Activated CD4-positive, alpha-beta T cell treated with anti-CD3 and anti-CD28 coated beads, Interleukin-2, amount 10 ng/mL, durations not matched to agents 7 days and 5 days (primary cell): ENCODE measurements around the gene JAKMIP1. TPM values are rescaled to one million over a fixed set of nuclear protein-coding genes. Genes with fewer than 3 reads are reported as not detected.
"Not testable (repeated sequence)": the region's sequence is repeated elsewhere in the genome, so short reads cannot be mapped to it uniquely, and the experiment has no call there.

ENCODE experiments used
- CTCF ChIA-PET: fragments of 350-600 bp; sonication (Branson Sonifier 250); formaldehyde crosslinking; loops from one replicate; lab custom pipeline; 2021; ENCODE audit warnings: antibody characterized with exemption; lab: Charles Lee
- POLR2A ChIA-PET: fragments of 350-600 bp; sonication (Branson Sonifier 250); formaldehyde crosslinking; loops from one replicate; lab custom pipeline; 2021; ENCODE audit warnings: antibody characterized with exemption; lab: Charles Lee
- DNase-seq: peaks from one replicate; pipeline ENCODE4 v3.0.0-alpha.2; 2020
- H3K27ac Mint-ChIP-seq: one replicate; pipeline ENCODE4 v1.8.0; 2021; ENCODE audit warnings: mild to moderate bottlenecking, moderate library complexity, mixed read lengths
- H3K27me3 Mint-ChIP-seq: one replicate; pipeline ENCODE4 v1.8.0; 2021; ENCODE audit warnings: mixed read lengths
- H3K36me3 Mint-ChIP-seq: one replicate; pipeline ENCODE4 v1.8.0; 2021; ENCODE audit warnings: low read depth, mixed read lengths
- H3K4me1 Mint-ChIP-seq: one replicate; pipeline ENCODE4 v1.8.0; 2021; ENCODE audit warnings: mixed read lengths
- H3K4me3 Mint-ChIP-seq: one replicate; pipeline ENCODE4 v1.8.0; 2021; ENCODE audit warnings: mild to moderate bottlenecking, moderate library complexity, mixed read lengths
- H3K9me3 Mint-ChIP-seq: one replicate; pipeline ENCODE4 v1.8.0; 2021; ENCODE audit warnings: mixed read lengths
- total RNA-seq, 2 experiments: library from RNA; stranded (reverse); gene quantifications; one replicate each; pipeline ENCODE4 v1.2.3, GENCODE V29; 2021

Gene JAKMIP1
- total RNA-seq, 2 experiments from 2014 or later, result 9.6 to 10.9 TPM

- ChIA-PET POLR2A (no interaction called here), CTCF (no interaction called here)
- H3K27ac Mint-ChIP-seq, result no peak overlapping the region
- DNase-seq, result no peak
- H3K9me3 Mint-ChIP-seq, result no peaks in the 10 kb centered on the region
- H3K27me3 Mint-ChIP-seq, result no peaks in the 10 kb centered on the region
- no peaks in the 10 kb centered on the region for H3K36me3 Mint-ChIP-seq
- H3K4me3 Mint-ChIP-seq, result no peak overlapping the region
- H3K4me1 Mint-ChIP-seq, result no peaks in the 10 kb centered on the region
These were observed 183.3 kb downstream of the JAKMIP1 start for GRCh38 chr4:6017030-6017429.

GRCh38 chr4:6013564-6013963 lies 186.8 kb downstream of the JAKMIP1 start:
- Mint-ChIP-seq H3K4me3 (no peak overlapping the region), H3K4me1 (no peaks in the 10 kb centered on the region), H3K36me3 (no peaks in the 10 kb centered on the region), H3K27ac (no peak overlapping the region), H3K9me3 (no peaks in the 10 kb centered on the region), H3K27me3 (peaks cover 2% of the 10 kb centered on the region)
- ChIA-PET POLR2A (no interaction called here), CTCF (interaction anchor here (1.2 kb wide), 1 partner anchor 11 kb away, joined by 3 read pairs; no protein-coding TSS in a partner anchor)
- no peak for DNase-seq

DNA sequence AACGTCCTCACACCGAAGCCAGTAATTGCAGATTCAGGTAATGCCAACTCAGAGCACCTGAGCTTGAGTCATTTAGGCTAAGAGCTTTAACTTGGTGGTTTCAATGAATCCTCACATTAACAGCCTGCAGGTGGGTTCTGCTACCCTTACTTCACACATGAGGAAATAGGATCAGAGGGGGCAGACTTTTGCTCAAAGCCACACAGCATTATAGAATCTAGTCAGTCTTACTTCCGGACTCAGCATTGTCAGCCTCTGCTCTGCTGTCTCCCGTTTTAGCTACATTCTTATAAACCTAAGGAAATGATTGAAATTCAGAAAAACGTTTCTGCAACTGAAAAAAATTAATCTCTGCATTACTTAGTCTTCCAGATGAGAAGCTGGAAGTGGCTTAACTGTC lies 188.1 kb downstream of the JAKMIP1 start:
- Mint-ChIP-seq H3K9me3 (no peaks in the 10 kb centered on the region), H3K27ac (no peak overlapping the region), H3K36me3 (no peaks in the 10 kb centered on the region), H3K4me3 (no peak overlapping the region), H3K4me1 (no peaks in the 10 kb centered on the region), H3K27me3 (peaks cover 5% of the 10 kb centered on the region)
- DNase-seq, result no peak
- ChIA-PET POLR2A (no interaction called here), CTCF (interaction anchor here (0.9 to 1.6 kb wide), 3 partner anchors 14 to 535 kb away, joined by 3 to 4 read pairs (median 3); no protein-coding TSS in a partner anchor)

DNA sequence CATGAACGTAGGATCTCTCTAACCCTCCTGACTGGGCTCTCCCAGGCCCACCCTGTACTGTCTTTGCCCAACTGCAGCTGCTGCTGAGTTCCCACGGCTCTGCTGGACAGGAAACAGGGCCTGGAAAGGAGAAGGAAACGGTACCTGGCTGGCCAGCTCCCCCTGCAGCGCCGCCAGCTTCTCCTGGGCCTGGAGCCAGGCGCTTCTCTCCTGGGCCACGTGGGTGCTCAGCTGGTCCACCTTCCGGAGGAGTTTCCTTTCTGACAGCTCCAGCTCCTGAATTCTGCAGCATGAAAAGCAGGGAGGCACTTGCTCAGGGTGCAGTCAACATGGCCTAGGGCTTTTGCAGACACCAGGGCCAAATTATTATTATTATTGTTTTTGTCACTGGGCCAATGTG lies 188.7 kb downstream of the JAKMIP1 start:
- CTCF ChIA-PET, result interaction anchor here (0.9 to 1.6 kb wide), 3 partner anchors 13 to 535 kb away, joined by 3 to 4 read pairs (median 3); no protein-coding TSS in a partner anchor
- Mint-ChIP-seq H3K4me3 (no peak overlapping the region), H3K27me3 (peaks cover 9% of the 10 kb centered on the region), H3K36me3 (no peaks in the 10 kb centered on the region), H3K4me1 (no peaks in the 10 kb centered on the region), H3K9me3 (no peaks in the 10 kb centered on the region), H3K27ac (no peak overlapping the region)
- POLR2A ChIA-PET, result no interaction called here
- DNase-seq, result no peak

DNA sequence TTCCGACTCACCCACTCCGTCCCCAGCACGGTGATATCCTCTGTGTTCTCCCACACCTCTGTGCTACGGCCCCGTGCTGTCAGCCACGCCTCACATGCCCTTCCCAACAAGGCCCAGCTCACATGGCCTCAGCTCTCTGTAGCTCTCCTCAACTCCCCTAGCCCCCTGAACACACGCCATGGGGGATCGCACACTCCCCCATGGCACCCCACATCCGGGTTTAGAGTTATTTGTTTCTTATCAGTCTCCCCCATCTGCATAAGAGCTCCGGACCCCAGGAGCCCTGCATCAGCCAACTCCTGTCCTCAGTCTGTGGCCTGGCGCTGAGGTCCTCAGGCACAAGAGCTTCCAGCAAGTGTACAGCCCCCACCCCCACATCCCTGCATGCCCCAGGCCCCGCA lies 189.1 kb downstream of the JAKMIP1 start:
- peaks cover 9% of the 10 kb centered on the region for H3K27me3 Mint-ChIP-seq
- H3K4me3 Mint-ChIP-seq, result no peak overlapping the region
- ChIA-PET POLR2A (no interaction called here), CTCF (interaction anchor here (0.5 to 1.6 kb wide), 3 partner anchors 13 to 18 kb away, joined by 3 to 4 read pairs (median 4); no protein-coding TSS in a partner anchor)
- DNase-seq, result no peak
- H3K4me1 Mint-ChIP-seq, result no peaks in the 10 kb centered on the region
- H3K9me3 Mint-ChIP-seq, result no peaks in the 10 kb centered on the region
- no peak overlapping the region for H3K27ac Mint-ChIP-seq
- H3K36me3 Mint-ChIP-seq, result no peaks in the 10 kb centered on the region

- DNase-seq, result no peak
- ChIA-PET POLR2A (no interaction called here), CTCF (interaction anchor here (0.5 to 1.6 kb wide), 3 partner anchors 12 to 18 kb away, joined by 3 to 4 read pairs (median 4); no protein-coding TSS in a partner anchor)
- H3K36me3 Mint-ChIP-seq, result no peaks in the 10 kb centered on the region
- no peak overlapping the region for H3K27ac Mint-ChIP-seq
- no peaks in the 10 kb centered on the region for H3K4me1 Mint-ChIP-seq
- peaks cover 9% of the 10 kb centered on the region for H3K27me3 Mint-ChIP-seq
- H3K4me3 Mint-ChIP-seq, result no peak overlapping the region
- H3K9me3 Mint-ChIP-seq, result no peaks in the 10 kb centered on the region
These were observed 189.6 kb downstream of the JAKMIP1 start for GRCh38 chr4:6010789-6011188.

GRCh38 chr4:6009452-6009851 lies 190.9 kb downstream of the JAKMIP1 start:
- Mint-ChIP-seq H3K27me3 (peaks cover 9% of the 10 kb centered on the region), H3K4me1 (no peaks in the 10 kb centered on the region), H3K9me3 (no peaks in the 10 kb centered on the region), H3K27ac (no peak overlapping the region), H3K36me3 (no peaks in the 10 kb centered on the region), H3K4me3 (no peak overlapping the region)
- ChIA-PET POLR2A (no interaction called here), CTCF (interaction anchor here (1.1 kb wide), 1 partner anchor 10 kb away, joined by 3 read pairs; no protein-coding TSS in a partner anchor)
- DNase-seq, result no peak

GRCh38 chr4:6008766-6009385 lies 191.5 kb downstream of the JAKMIP1 start:
- CTCF ChIA-PET, result interaction anchor here (1.1 kb wide), 1 partner anchor 9 kb away, joined by 3 read pairs; no protein-coding TSS in a partner anchor
- POLR2A ChIA-PET, result no interaction called here
- Mint-ChIP-seq H3K4me3 (no peak overlapping the region), H3K27ac (no peak overlapping the region), H3K9me3 (no peaks in the 10 kb centered on the region), H3K27me3 (peaks cover 9% of the 10 kb centered on the region), H3K4me1 (no peaks in the 10 kb centered on the region), H3K36me3 (no peaks in the 10 kb centered on the region)
- DNase-seq, result no peak

DNA sequence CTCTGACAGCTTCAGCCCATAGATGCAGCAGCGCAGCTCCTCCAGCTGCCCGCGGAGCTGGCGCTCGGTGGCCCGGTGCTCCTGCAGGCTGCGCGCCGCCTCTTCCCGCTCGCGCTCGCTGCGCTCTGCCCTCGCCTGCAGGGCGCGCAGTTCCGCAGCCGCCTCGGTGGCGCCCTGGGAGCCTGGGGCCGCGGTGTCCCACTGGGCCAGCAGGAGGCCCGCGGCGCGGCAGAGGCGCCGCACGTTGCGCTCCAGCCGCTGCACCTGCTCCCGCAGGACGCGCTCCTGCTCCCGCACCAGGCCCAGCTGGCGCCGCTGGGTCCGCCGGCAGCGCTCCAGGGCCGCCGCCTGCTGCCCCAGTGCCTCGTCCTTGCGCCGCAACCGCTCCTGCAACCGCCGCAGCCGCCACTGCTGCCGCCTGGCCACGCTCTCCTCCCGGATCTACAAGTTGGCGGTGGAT lies 192.2 kb downstream of the JAKMIP1 start:
- POLR2A ChIA-PET, result no interaction called here
- Mint-ChIP-seq H3K9me3 (no peaks in the 10 kb centered on the region), H3K27ac (no peak overlapping the region), H3K27me3 (peaks cover 9% of the 10 kb centered on the region), H3K4me3 (no peak overlapping the region), H3K4me1 (no peaks in the 10 kb centered on the region), H3K36me3 (no peaks in the 10 kb centered on the region)
- DNase-seq, result no peak
- CTCF ChIA-PET, result no interaction called here

DNA sequence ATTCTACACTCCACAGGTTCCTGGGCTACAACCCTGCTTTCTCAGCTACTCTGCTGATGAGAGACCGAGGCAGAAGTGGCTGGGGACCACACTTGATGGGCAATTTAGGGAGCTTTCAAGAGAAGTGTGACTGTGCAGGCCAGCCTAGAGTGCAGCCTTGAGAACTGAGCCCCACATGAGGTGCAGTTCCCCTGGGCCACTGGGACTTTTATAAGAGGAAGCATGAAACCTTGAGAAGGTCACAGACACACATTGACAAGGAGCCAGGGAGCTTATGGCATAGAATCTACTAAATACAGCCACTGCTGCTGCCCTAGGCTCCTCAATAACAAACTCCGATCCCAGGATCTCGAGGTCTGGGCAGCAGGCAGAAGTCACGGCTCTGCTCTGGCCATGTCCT lies 195.2 kb downstream of the JAKMIP1 start:
- CTCF ChIA-PET, result no interaction called here

GRCh38 chr4:6003485-6003884 lies 196.9 kb downstream of the JAKMIP1 start:
- CTCF ChIA-PET, H3K27ac Mint-ChIP-seq, H3K27me3 Mint-ChIP-seq, H3K36me3 Mint-ChIP-seq, DNase-seq, H3K9me3 Mint-ChIP-seq, H3K4me1 Mint-ChIP-seq, POLR2A ChIA-PET, H3K4me3 Mint-ChIP-seq: not testable (repeated sequence)

More for the DNA sequence above, 195.2 kb downstream of the JAKMIP1 start:
- no peaks in the 10 kb centered on the region for H3K36me3 Mint-ChIP-seq
- no peak overlapping the region for H3K4me3 Mint-ChIP-seq
- H3K27ac Mint-ChIP-seq, result no peak overlapping the region
- H3K9me3 Mint-ChIP-seq, result no peaks in the 10 kb centered on the region
- H3K27me3 Mint-ChIP-seq, result peaks cover 9% of the 10 kb centered on the region
- POLR2A ChIA-PET, result no interaction called here
- DNase-seq, result no peak
- no peaks in the 10 kb centered on the region for H3K4me1 Mint-ChIP-seq

DNA sequence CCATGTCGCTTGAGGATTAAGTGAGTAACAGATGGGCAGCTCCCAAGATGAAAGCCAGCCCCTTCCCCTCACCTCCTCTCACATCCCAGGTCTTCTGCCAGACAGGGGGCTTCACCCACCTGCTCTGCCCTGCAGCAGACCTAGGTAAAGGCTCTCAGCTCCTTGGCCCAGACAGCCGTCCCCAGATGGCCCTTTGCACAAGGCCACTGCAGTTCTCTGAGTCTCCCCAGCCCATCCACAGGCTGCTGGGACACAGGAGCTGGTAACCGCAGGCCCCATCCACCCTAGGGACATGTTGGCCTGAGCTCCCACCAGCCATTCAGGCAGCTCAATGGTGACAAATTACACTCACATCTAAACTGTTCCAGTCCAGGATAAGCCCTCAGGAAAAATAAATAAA lies 197.4 kb downstream of the JAKMIP1 start:
- ChIA-PET CTCF (no interaction called here), POLR2A (no interaction called here)
- DNase-seq, result no peak
- Mint-ChIP-seq H3K4me1 (no peaks in the 10 kb centered on the region), H3K4me3 (no peak overlapping the region), H3K27me3 (peaks cover 5% of the 10 kb centered on the region), H3K36me3 (no peaks in the 10 kb centered on the region), H3K27ac (no peak overlapping the region), H3K9me3 (no peaks in the 10 kb centered on the region)

DNA sequence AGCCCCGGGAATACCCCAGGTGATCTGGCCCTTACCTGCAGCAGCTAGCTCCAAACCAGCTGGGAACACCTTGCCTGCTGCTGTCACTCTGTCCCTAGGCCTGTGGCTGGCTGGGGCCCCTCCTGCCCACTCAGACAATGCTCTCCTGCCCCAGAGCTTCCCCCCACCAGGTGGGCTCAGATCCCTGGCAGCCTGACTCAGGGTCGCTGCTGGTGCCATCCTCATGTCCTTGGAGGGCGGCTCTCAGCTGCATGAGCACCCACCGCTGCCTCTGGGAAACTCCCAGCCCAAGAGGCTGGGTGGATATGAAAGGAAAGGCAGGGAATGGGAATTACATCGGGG lies 197.9 kb downstream of the JAKMIP1 start:
- ChIA-PET POLR2A (no interaction called here), CTCF (no interaction called here)
- no peaks in the 10 kb centered on the region for H3K36me3 Mint-ChIP-seq
- DNase-seq, result no peak
- no peak overlapping the region for H3K27ac Mint-ChIP-seq
- peaks cover 5% of the 10 kb centered on the region for H3K27me3 Mint-ChIP-seq
- no peak overlapping the region for H3K4me3 Mint-ChIP-seq
- H3K4me1 Mint-ChIP-seq, result no peaks in the 10 kb centered on the region
- no peaks in the 10 kb centered on the region for H3K9me3 Mint-ChIP-seq
